T-helper 17 cell (primary cell): ENCODE data around the gene OR52E4. TPM values are rescaled to one million over a fixed set of nuclear protein-coding genes. Genes with fewer than 3 reads are reported as not detected.

ENCODE experiments used
- ATAC-seq: fragments of 150-1000 bp; cut with Tn5 transposase; 2 replicates; pipeline ENCODE4 v1.10.0; 2021; ENCODE audit warnings: mild to moderate bottlenecking, moderate library complexity
- DNase-seq, 3 donors: peaks; one replicate each; pipeline versions ENCODE4 v3.0.0 to v3.0.0-alpha.2; 2020 to 2021
- H3K9me3 ChIP-seq: one replicate; pipeline ENCODE4 v1.7.0; 2013; ENCODE audit warnings: low read length, mild to moderate bottlenecking; ENCODE audit not compliant: control insufficient read depth, poor library complexity, severe bottlenecking
- H3K27ac Mint-ChIP-seq: one replicate; pipeline ENCODE4 v1.8.0; 2022; ENCODE audit warnings: mild to moderate bottlenecking, moderate library complexity, mixed read lengths
- H3K27me3 Mint-ChIP-seq: one replicate; pipeline ENCODE4 v1.8.0; 2022; ENCODE audit warnings: mixed read lengths
- H3K36me3 Mint-ChIP-seq: one replicate; pipeline ENCODE4 v1.8.0; 2022; ENCODE audit warnings: low read depth, mixed read lengths
- H3K4me1 Mint-ChIP-seq: one replicate; pipeline ENCODE4 v1.8.0; 2022; ENCODE audit warnings: mild to moderate bottlenecking, mixed read lengths
- H3K4me3 Mint-ChIP-seq: one replicate; pipeline ENCODE4 v1.8.0; 2022; ENCODE audit warnings: mild to moderate bottlenecking, moderate library complexity, mixed read lengths
- total RNA-seq, 4 donors: library from RNA in 2 of 4; stranded (reverse) in 2 of 4; gene quantifications; one replicate each; pipeline ENCODE4 v1.2.3 and lab custom pipeline; 2022 to 2026

The OR52E4 gene
- total RNA-seq, 2 donors from 2014 or later = not detected

DNA sequence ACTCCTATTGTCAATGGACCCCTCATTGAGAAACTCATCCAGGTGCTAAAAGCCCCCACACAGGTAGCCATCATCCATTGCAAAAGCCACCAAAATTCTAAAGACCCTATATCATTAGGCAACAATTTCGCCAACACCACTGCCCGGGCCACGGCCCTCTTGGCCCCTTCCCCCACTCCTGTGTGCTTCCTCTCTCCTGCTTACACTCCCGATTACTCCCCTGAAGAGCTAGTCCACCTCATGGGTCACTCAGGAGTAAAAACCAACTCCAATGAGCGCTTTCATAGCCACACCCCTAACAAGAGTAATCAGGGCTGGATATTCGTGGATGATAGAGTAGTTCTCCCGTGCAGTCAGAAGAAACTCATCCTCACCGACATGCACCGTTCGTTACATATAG lies 52.7 kb downstream of the OR52E4 start:
- H3K36me3 Mint-ChIP-seq = no peaks in the 10 kb centered on the region
- DNase-seq (no peak), ATAC-seq (no peak)
- no peak overlapping the region for H3K27ac Mint-ChIP-seq
- H3K27me3 Mint-ChIP-seq = no peaks in the 10 kb centered on the region
- H3K9me3 ChIP-seq = no peaks in the 10 kb centered on the region
- H3K4me1 Mint-ChIP-seq = no peaks in the 10 kb centered on the region
- H3K4me3 Mint-ChIP-seq = no peak overlapping the region

Other genes with a start within 250 kb of the OR52E4 start
- 10 to 100 TPM in 1 of 2 donors, 1 to 10 TPM in 1; 9.9 to 10.4 TPM for gene TRIM5, start 195.6 kb upstream of the OR52E4 start, total RNA-seq
- gene TRIM22, start 190.8 kb upstream of the OR52E4 start, total RNA-seq = 100 to 1,000 TPM; 273 to 293 TPM
- gene OR56B1, start 144.2 kb upstream of the OR52E4 start, total RNA-seq = under 1 TPM in 1 of 2 donors, not detected in 1; 0.20 TPM
- 1 to 10 TPM; 1.3 to 1.4 TPM for gene OR52N4, start 126.4 kb upstream of the OR52E4 start, total RNA-seq
- gene OR52N5, start 97.3 kb upstream of the OR52E4 start, total RNA-seq = not detected
- gene OR52N1, start 89.4 kb upstream of the OR52E4 start, total RNA-seq = not detected
- not detected for gene OR52N2, start 71.7 kb upstream of the OR52E4 start, total RNA-seq
- not detected for gene OR52E6, start 38.7 kb upstream of the OR52E4 start, total RNA-seq
- gene OR52E8, start 22.9 kb upstream of the OR52E4 start, total RNA-seq = not detected
- gene OR52E5, start 12.6 kb downstream of the OR52E4 start, total RNA-seq = not detected
- not detected for gene OR56A3, start 61.6 kb downstream of the OR52E4 start, total RNA-seq
- gene OR56A5, start 87.9 kb downstream of the OR52E4 start, total RNA-seq = not detected
- gene OR52L1, start 106.4 kb downstream of the OR52E4 start, total RNA-seq = not detected
- under 1 TPM in 1 of 2 donors, not detected in 1; 0.10 TPM for gene OR56A4, start 126.3 kb downstream of the OR52E4 start, total RNA-seq
- not detected for gene OR56A1, start 150.1 kb downstream of the OR52E4 start, total RNA-seq
- gene OR56B4, start 227.1 kb downstream of the OR52E4 start, total RNA-seq = not detected